Endodermal cell (in vitro differentiated cells): ENCODE measurements around the gene BTBD8. TPM values are rescaled to one million over a fixed set of nuclear protein-coding genes. Genes with fewer than 3 reads are reported as not detected.

Experiments
- DNase-seq: peaks from one replicate; pipeline ENCODE4 v3.0.0-alpha.2; 2017
- H3K27ac ChIP-seq: 2 replicates; pipeline ENCODE4 v1.5.1; 2013; ENCODE audit warnings: mild to moderate bottlenecking, low read depth, low read length, moderate library complexity
- H3K27me3 ChIP-seq: 2 replicates; pipeline ENCODE4 v1.6.1; 2013; ENCODE audit warnings: mild to moderate bottlenecking, low read length, moderate library complexity; ENCODE audit not compliant: insufficient read depth, control insufficient read depth, poor library complexity, severe bottlenecking
- H3K36me3 ChIP-seq: 2 replicates; pipeline ENCODE4 v1.7.0; 2013; ENCODE audit warnings: mild to moderate bottlenecking, low read length, moderate library complexity; ENCODE audit not compliant: control insufficient read depth, insufficient read depth
- H3K4me1 ChIP-seq: one replicate; pipeline ENCODE4 v1.7.0; 2013; ENCODE audit warnings: low read length; ENCODE audit not compliant: control insufficient read depth, insufficient read depth
- H3K4me3 ChIP-seq: 2 replicates; pipeline ENCODE4 v1.5.1; 2013; ENCODE audit warnings: mild to moderate bottlenecking, low read length, moderate library complexity
- H3K9ac ChIP-seq: 2 replicates; pipeline ENCODE4 v1.6.1; 2013; ENCODE audit warnings: mild to moderate bottlenecking, low read length, moderate library complexity; ENCODE audit not compliant: poor library complexity, severe bottlenecking; ENCODE audit errors: extremely low read depth
- H3K9me3 ChIP-seq: 2 replicates; pipeline ENCODE4 v1.6.1; 2013; ENCODE audit warnings: mild to moderate bottlenecking, low read length, moderate library complexity; ENCODE audit not compliant: control insufficient read depth
- H3K27ac Mint-ChIP-seq: 2 replicates; pipeline ENCODE4 v1.8.0; 2020; ENCODE audit warnings: mixed read lengths
- H3K27me3 Mint-ChIP-seq: 2 replicates; pipeline ENCODE4 v1.8.0; 2021; ENCODE audit warnings: mild to moderate bottlenecking, mixed read lengths; ENCODE audit not compliant: insufficient read depth
- H3K36me3 Mint-ChIP-seq: 2 replicates; pipeline ENCODE4 v1.8.0; 2020; ENCODE audit warnings: low read depth, mixed read lengths
- H3K4me1 Mint-ChIP-seq: 2 replicates; pipeline ENCODE4 v1.8.0; 2020; ENCODE audit warnings: mixed read lengths
- H3K4me3 Mint-ChIP-seq: 2 replicates; pipeline ENCODE4 v1.8.0; 2020; ENCODE audit warnings: mild to moderate bottlenecking, moderate library complexity, mixed read lengths
- H3K9me3 Mint-ChIP-seq: 2 replicates; pipeline ENCODE4 v1.8.0; 2020; ENCODE audit warnings: mild to moderate bottlenecking, mixed read lengths
- WGBS, 2 experiments: methylation state at CpG; one replicate each; pipeline versions ENCODE4 v1.1.5 to v1.1.7; 2013; ENCODE audit warnings: missing lambda C conversion rate in 2 of 2, mixed read lengths in 1 of 2; ENCODE audit not compliant: insufficient coverage in 1 of 2, insufficient read length in 1 of 2; 5-methylcytosine and 5-hydroxymethylcytosine counted together
- total RNA-seq, 2 donors: library from RNA; stranded (reverse); fragmentation: NEBNext Ultra II Directional in 1 of 2; extraction: Animal tissue kit (Norgen Biotek cat#: 25700) in 1 of 2; gene quantifications; 2 replicates in 1 of 2; 3 replicates in 1 of 2; pipeline ENCODE4 v1.2.1, GENCODE V29; 2021
- TF ChIP-seq, protein P1 (sequence below): fragments of 200-600 bp; sonication (generic); conservative IDR thresholded peaks from 2 replicates; pipeline ENCODE4 v1.5.0; 2021; ENCODE audit warnings: antibody characterized with exemption, mild to moderate bottlenecking

BTBD8 gene
- total RNA-seq, 2 donors from 2014 or later = 6.8 to 8.1 TPM

DNA sequence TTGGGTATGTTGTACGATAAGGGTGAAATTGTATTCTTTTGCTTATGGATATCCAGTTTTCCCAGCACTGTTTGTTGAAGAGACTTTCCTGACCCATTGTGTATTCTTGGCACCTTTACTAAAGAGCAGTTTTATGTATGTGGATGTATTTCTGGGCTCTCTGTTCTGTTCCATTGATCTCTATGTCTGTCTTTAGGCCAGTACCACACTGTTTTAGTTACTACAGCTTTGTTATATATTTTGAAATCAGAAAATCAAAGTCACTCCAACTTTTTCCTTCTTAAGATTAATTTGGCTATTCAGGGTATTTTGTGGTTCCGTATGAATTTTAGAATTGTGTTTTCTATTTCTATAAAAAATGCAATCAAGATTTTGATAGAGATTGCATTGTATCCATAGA is 74.8 kb downstream of the BTBD8 start:
- H3K4me1 Mint-ChIP-seq = no peaks in the 10 kb centered on the region
- peaks cover 22% of the 10 kb centered on the region for H3K9me3 Mint-ChIP-seq
- H3K27me3 Mint-ChIP-seq = no peaks in the 10 kb centered on the region
- Histone ChIP-seq H3K36me3 (no peaks in the 10 kb centered on the region), H3K27me3 (no peaks in the 10 kb centered on the region), H3K9me3 (no peaks in the 10 kb centered on the region), H3K4me3 (no peak overlapping the region), H3K9ac (no peak overlapping the region), H3K27ac (no peak overlapping the region), H3K4me1 (no peaks in the 10 kb centered on the region)
- peaks cover 22% of the 10 kb centered on the region for H3K36me3 Mint-ChIP-seq
- 92 to 100% methylated on average over 1 to 2 of the region's 2 CpGs for WGBS, 2 experiments
- H3K27ac Mint-ChIP-seq = no peak overlapping the region
- no peak overlapping the region for H3K4me3 Mint-ChIP-seq
- no peak for DNase-seq
- TF ChIP-seq, protein P1, sequence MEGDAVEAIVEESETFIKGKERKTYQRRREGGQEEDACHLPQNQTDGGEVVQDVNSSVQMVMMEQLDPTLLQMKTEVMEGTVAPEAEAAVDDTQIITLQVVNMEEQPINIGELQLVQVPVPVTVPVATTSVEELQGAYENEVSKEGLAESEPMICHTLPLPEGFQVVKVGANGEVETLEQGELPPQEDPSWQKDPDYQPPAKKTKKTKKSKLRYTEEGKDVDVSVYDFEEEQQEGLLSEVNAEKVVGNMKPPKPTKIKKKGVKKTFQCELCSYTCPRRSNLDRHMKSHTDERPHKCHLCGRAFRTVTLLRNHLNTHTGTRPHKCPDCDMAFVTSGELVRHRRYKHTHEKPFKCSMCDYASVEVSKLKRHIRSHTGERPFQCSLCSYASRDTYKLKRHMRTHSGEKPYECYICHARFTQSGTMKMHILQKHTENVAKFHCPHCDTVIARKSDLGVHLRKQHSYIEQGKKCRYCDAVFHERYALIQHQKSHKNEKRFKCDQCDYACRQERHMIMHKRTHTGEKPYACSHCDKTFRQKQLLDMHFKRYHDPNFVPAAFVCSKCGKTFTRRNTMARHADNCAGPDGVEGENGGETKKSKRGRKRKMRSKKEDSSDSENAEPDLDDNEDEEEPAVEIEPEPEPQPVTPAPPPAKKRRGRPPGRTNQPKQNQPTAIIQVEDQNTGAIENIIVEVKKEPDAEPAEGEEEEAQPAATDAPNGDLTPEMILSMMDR = no peak

DNA sequence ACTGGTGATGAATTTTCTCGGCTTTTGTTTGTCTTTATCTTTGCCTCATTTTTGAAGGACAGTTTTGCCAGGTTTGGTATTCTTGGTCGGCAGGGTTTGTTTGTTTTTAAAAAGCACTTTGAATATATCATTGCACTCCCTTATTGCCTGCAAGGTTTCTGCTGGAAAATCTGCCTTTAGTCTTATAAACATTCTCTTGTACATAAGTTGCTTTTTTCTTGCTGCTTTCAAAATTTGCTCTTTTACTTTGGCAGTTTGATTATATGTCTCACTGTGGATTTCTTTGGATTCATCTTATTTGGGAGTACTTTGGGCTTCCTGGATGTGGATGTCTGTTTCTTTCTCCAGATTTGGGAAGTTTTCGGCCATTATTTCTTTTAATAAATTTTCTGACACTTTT is 79.4 kb downstream of the BTBD8 start:
- peaks cover 40% of the 10 kb centered on the region for H3K36me3 Mint-ChIP-seq

DNA sequence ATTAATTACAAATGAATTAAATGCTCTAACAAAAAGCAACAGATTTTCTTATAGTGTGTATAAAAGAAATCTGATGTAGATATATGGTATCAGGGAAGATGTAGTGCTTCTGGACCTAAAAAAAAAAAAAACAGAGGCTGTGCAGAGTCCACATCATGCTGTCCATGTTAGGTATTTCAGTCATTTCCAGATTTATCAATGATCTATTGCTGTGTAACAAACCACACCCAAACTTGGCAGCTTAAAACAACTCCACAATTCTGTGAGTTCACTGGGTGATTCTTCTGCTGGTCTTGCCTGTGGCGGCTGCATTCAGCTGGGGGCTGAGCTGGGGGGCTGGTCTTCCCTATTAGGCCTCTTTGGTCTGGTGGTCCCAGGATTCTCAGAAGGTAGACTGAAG is 85.2 kb downstream of the BTBD8 start:
- H3K9me3 ChIP-seq = no peaks in the 10 kb centered on the region
- H3K27ac ChIP-seq = no peak overlapping the region
- no peaks in the 10 kb centered on the region for H3K36me3 ChIP-seq
- TF ChIP-seq, protein P1 = no peak
- H3K27me3 ChIP-seq = no peaks in the 10 kb centered on the region
- Mint-ChIP-seq H3K27ac (no peak overlapping the region), H3K9me3 (no peaks in the 10 kb centered on the region), H3K27me3 (no peaks in the 10 kb centered on the region), H3K4me3 (no peak overlapping the region), H3K4me1 (no peaks in the 10 kb centered on the region), H3K36me3 (peaks cover 16% of the 10 kb centered on the region)
- WGBS, 2 experiments = 87% methylated on average over 1 of the region's 1 CpG; no CpG with 5 or more reads in 1 of the 2 experiments
- DNase-seq = no peak
- H3K9ac ChIP-seq = no peak overlapping the region
- no peak overlapping the region for H3K4me3 ChIP-seq
- no peaks in the 10 kb centered on the region for H3K4me1 ChIP-seq

More for the DNA sequence above, 79.4 kb downstream of the BTBD8 start:
- Histone ChIP-seq H3K4me3 (no peak overlapping the region), H3K36me3 (no peaks in the 10 kb centered on the region), H3K4me1 (no peaks in the 10 kb centered on the region), H3K27me3 (no peaks in the 10 kb centered on the region), H3K9ac (no peak overlapping the region), H3K27ac (no peak overlapping the region), H3K9me3 (no peaks in the 10 kb centered on the region)
- H3K9me3 Mint-ChIP-seq = peaks cover 21% of the 10 kb centered on the region
- DNase-seq = no peak
- WGBS, 2 experiments = 80 to 89% methylated on average over 1 to 3 of the region's 3 CpGs
- H3K4me3 Mint-ChIP-seq = no peak overlapping the region
- no peak overlapping the region for H3K27ac Mint-ChIP-seq
- H3K4me1 Mint-ChIP-seq = no peaks in the 10 kb centered on the region
- H3K27me3 Mint-ChIP-seq = no peaks in the 10 kb centered on the region
- TF ChIP-seq, protein P1 = no peak
